Neural crest cell (in vitro differentiated cells): ENCODE measurements around the gene CARMIL1. TPM values are rescaled to one million over a fixed set of nuclear protein-coding genes. Genes with fewer than 3 reads are reported as not detected.

Experiments used
- DNase-seq: peaks from one replicate; pipeline ENCODE4 v3.0.0; 2021; ENCODE audit warnings: low read depth, mixed read lengths, low spot score
- H3K27ac Mint-ChIP-seq: one replicate; pipeline ENCODE4 v1.8.0; 2021; ENCODE audit warnings: mild to moderate bottlenecking, mixed read lengths; ENCODE audit not compliant: unreplicated experiment
- H3K27me3 Mint-ChIP-seq: 2 replicates; pipeline ENCODE4 v1.8.0; 2021; ENCODE audit warnings: low read depth, mild to moderate bottlenecking, mixed read lengths
- H3K36me3 Mint-ChIP-seq: 2 replicates; pipeline ENCODE4 v1.8.0; 2021; ENCODE audit warnings: low read depth, mild to moderate bottlenecking, mixed read lengths
- H3K4me1 Mint-ChIP-seq: 2 replicates; pipeline ENCODE4 v1.8.0; 2021; ENCODE audit warnings: mixed read lengths
- H3K4me3 Mint-ChIP-seq: one replicate; pipeline ENCODE4 v1.8.0; 2021; ENCODE audit warnings: mild to moderate bottlenecking, mixed read lengths
- H3K9me3 Mint-ChIP-seq: 2 replicates; pipeline ENCODE4 v1.8.0; 2021; ENCODE audit warnings: mixed read lengths
- total RNA-seq: library from RNA; stranded (reverse); gene quantifications from 2 replicates; pipeline ENCODE4 v1.2.1, GENCODE V29; 2021
- TF ChIP-seq, protein P1 (sequence below): fragments of 200-600 bp; sonication (generic); conservative IDR thresholded peaks from 2 replicates; pipeline ENCODE4 v1.5.0; 2021; ENCODE audit warnings: antibody characterized with exemption, mild to moderate bottlenecking

The CARMIL1 gene
- total RNA-seq, 1 donor from 2014 or later, result 4.5 TPM

DNA sequence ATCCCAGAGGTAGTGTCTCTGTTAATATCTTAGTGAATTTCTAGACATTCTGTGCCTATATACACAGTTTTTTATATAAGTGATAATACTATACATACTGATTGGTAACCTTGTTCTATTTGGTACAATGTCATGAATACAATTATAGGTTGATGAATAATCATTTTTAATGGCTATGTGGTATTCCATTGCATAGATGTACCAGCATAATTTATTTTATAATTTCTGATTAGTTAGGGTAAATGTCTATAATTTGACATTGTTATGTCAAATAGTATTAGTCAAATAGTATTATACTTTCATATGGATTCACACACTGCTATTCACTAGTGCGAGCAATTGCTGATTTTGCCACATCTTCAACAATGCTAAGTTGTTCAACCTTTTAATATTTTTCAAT lies 262.1 kb downstream of the CARMIL1 start:
- peaks cover 3% of the 10 kb centered on the region for H3K36me3 Mint-ChIP-seq

DNA sequence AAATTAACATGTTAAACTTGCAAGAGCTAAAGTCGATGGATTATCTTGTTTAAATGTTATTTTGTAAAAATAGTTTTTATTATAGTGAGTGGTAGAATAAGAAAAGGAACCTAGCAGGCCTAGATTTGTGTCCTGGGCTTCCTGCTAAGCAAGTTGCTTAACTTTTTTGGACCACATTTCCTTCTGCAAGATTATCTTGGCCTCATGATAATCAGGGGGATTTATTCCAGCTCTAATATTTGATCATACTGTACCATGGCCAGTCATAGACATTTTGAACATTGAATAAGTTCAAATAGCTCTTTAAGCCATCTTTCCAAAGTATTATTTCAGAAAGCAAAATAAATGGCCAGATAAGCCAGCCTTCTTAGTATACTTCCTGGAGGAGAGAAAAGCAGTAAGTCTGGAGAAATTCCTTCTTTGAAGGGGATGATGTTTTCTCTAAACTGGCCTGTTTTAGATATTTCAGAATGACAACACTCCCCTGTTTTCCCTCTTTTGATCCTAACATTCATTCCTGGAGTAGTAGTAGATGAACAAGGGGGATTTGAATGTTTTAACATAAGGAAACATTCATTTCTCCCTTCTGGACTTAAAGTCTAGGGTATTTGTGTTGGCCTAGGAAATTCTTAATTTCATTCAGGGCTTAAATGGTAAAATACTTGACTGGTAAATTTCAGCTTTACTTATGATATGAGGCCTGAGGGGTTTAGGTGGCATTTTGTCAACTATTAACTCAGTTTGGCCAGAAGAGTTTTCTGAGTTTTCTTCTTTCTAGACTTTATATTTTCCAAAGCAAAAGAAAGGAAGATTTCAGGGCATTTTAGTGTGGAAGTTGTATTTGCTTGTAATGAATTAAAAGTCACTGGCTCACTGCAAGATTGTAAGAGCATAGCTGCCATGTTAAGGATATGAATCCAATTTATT lies 264.1 kb downstream of the CARMIL1 start:
- Mint-ChIP-seq H3K4me1 (peaks cover 2% of the 10 kb centered on the region), H3K36me3 (peaks cover 3% of the 10 kb centered on the region), H3K4me3 (no peak overlapping the region), H3K27me3 (no peaks in the 10 kb centered on the region), H3K9me3 (peaks cover 2% of the 10 kb centered on the region), H3K27ac (no peak overlapping the region)
- DNase-seq, result no peak
- TF ChIP-seq, protein P1, sequence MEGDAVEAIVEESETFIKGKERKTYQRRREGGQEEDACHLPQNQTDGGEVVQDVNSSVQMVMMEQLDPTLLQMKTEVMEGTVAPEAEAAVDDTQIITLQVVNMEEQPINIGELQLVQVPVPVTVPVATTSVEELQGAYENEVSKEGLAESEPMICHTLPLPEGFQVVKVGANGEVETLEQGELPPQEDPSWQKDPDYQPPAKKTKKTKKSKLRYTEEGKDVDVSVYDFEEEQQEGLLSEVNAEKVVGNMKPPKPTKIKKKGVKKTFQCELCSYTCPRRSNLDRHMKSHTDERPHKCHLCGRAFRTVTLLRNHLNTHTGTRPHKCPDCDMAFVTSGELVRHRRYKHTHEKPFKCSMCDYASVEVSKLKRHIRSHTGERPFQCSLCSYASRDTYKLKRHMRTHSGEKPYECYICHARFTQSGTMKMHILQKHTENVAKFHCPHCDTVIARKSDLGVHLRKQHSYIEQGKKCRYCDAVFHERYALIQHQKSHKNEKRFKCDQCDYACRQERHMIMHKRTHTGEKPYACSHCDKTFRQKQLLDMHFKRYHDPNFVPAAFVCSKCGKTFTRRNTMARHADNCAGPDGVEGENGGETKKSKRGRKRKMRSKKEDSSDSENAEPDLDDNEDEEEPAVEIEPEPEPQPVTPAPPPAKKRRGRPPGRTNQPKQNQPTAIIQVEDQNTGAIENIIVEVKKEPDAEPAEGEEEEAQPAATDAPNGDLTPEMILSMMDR, result no peak

More for the DNA sequence above, 262.1 kb downstream of the CARMIL1 start:
- peaks cover 2% of the 10 kb centered on the region for H3K9me3 Mint-ChIP-seq
- H3K27ac Mint-ChIP-seq, result no peak overlapping the region
- TF ChIP-seq, protein P1, result no peak
- no peak overlapping the region for H3K4me3 Mint-ChIP-seq
- H3K4me1 Mint-ChIP-seq, result peaks cover 12% of the 10 kb centered on the region
- no peak for DNase-seq
- H3K27me3 Mint-ChIP-seq, result no peaks in the 10 kb centered on the region

DNA sequence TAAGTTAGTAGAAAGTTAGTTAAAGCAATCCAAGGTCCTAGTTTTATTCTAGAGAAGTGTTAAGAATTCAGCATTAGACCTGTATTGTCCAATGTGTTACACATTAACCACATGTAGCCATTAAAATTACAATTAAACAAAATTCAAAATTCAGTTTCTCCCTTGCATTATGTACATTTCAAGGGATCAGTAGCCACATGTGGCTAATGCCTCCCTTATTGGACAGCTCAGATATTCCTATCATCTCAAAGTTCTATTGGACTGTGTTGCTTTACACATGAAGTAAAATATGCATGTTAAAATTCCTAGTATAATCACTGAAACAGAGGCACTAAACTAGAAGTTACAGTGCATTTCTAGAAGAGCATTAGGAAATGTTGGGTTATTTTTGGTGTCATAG lies 265.7 kb downstream of the CARMIL1 start:
- H3K4me1 Mint-ChIP-seq, result no peaks in the 10 kb centered on the region
- H3K27me3 Mint-ChIP-seq, result no peaks in the 10 kb centered on the region
- H3K36me3 Mint-ChIP-seq, result peaks cover 3% of the 10 kb centered on the region
- no peak for DNase-seq
- H3K4me3 Mint-ChIP-seq, result no peak overlapping the region
- TF ChIP-seq, protein P1, result no peak
- H3K9me3 Mint-ChIP-seq, result peaks cover 2% of the 10 kb centered on the region
- no peak overlapping the region for H3K27ac Mint-ChIP-seq

DNA sequence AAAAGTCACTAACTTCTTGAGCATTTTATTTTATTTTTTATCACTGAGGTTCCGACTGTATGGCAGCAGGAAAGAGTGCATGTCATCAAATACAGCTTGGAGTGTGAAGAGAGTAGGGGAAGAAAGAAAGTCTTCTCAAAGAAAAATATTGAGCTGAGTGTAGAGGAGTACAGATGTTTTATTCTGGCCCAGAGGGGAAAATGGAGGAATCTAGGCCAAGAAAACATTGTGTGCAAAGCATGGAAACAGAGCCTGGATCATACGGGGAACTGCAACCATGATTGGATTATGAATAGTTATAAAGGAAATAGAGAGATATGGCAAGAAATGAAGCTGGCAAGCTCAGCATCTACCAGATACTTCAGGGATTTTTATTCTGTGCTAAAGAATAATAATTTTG lies 268.6 kb downstream of the CARMIL1 start:
- TF ChIP-seq, protein P1, result no peak
- Mint-ChIP-seq H3K27me3 (no peaks in the 10 kb centered on the region), H3K36me3 (no peaks in the 10 kb centered on the region), H3K9me3 (no peaks in the 10 kb centered on the region), H3K27ac (no peak overlapping the region), H3K4me1 (no peaks in the 10 kb centered on the region), H3K4me3 (no peak overlapping the region)
- no peak for DNase-seq

DNA sequence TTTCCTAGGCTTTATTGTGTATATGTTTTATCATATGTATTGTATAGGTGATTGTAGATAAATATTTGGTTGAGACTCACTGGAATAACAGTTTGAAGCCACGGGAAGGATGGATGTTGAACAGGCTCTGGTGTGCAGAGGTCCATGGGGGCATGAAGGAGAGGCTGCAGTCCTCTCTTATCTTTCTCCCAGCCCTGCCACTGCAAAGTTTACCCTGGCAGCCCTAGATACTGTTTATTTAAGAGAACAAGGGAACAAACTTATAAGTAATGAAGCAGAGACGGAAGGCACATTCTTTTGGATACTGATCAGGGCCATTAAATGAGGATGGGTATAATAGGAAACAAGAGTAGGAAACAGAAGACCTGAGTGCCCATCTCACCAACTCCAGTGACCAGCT lies 269.3 kb downstream of the CARMIL1 start:
- no peaks in the 10 kb centered on the region for H3K36me3 Mint-ChIP-seq
- TF ChIP-seq, protein P1, result no peak
- no peak overlapping the region for H3K4me3 Mint-ChIP-seq
- H3K27ac Mint-ChIP-seq, result no peak overlapping the region
- DNase-seq, result no peak
- H3K4me1 Mint-ChIP-seq, result no peaks in the 10 kb centered on the region
- H3K9me3 Mint-ChIP-seq, result no peaks in the 10 kb centered on the region
- no peaks in the 10 kb centered on the region for H3K27me3 Mint-ChIP-seq
